HG02588 (cell line): ENCODE data around the gene SCGB1A1.
"Not testable (repeated sequence)": the region's sequence is repeated elsewhere in the genome, so short reads cannot be mapped to it uniquely, and the experiment has no call there.

Experiments used
- ATAC-seq: cut with Tn5 transposase; IDR thresholded peaks from one replicate; pipeline ENCODE4 v1.9.1; 2021; ENCODE audit warnings: mild to moderate bottlenecking, moderate library complexity; ENCODE audit not compliant: unreplicated experiment

Gene SCGB1A1, protein sequence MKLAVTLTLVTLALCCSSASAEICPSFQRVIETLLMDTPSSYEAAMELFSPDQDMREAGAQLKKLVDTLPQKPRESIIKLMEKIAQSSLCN

DNA sequence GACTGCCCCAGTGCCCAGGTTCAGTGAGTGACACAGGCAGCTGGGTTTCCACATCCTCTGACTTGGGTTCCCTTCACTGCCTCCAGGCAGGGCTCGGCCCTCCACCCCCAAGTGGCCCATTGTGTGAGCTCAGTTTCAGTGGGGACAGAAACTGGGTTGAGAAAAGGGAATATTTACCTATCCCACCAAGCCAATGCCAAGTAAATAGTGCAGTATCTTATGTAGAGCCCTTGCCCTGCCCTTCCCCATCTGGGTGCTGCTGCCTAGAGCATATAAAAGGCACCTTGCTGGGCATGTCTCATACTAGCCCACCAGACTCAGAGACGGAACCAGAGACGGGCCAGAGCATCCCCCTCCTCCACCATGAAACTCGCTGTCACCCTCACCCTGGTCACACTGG lies at the start of gene SCGB1A1:
TSS of gene SCGB1A1 (plus strand) at position 301 of the 400 bp plus-strand sequence. CDS start at position 364, 63 bp downstream.
- no peak for ATAC-seq

DNA sequence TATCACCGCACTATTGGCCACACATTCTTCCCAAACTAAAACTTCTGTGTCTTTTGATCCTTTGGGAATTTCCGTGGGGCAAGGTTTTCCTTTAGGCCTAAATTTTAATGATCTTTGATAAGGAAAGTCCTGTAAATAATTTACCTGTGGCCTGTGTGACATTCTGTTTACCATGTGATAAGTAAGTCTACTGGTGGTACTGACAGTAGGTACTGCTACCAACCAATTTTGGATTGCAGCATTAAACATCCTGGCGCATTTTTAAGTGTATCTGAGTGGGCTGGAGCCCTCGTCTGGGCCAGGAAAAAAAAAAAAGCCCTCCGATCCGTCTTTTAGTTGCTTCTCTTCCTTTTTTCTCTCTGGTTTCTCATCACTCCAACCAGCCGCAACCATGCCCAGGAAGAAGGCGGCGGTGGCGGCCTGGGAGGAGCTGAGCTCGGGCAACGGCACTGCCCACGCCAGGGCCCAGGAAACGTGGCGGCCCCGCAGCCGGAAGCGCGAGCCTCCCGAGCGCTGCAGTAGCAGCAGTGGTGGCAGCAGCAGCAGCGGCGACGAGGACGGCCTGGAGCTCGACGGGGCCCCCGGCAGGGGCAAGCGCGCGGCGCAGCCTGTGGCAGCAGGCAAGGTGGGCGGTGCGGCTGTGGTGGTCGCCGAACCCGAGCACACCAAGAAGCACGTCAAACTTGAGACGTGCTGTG lies 47.9 kb upstream of the SCGB1A1 start:
- ATAC-seq, result no peak

DNA sequence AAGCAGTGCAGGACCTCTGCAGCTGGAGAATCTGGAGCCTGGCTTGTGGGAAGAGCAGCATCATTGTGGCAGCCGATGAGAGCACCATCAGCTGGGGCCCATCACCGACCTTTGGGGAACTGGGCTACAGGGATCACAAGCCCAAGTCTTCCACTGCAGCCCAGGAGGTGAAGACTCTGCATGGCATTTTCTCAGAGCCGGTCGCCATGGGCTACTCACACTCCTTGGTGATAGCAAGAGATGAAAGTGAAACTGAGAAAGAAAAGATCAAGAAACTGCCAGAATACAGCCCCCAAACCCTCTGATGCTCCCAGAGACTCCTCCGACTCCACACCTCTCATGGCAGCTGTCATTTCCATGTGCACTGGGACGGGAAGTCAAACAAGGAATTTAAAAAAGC lies 46.0 kb upstream of the SCGB1A1 start:
- no peak for ATAC-seq

DNA sequence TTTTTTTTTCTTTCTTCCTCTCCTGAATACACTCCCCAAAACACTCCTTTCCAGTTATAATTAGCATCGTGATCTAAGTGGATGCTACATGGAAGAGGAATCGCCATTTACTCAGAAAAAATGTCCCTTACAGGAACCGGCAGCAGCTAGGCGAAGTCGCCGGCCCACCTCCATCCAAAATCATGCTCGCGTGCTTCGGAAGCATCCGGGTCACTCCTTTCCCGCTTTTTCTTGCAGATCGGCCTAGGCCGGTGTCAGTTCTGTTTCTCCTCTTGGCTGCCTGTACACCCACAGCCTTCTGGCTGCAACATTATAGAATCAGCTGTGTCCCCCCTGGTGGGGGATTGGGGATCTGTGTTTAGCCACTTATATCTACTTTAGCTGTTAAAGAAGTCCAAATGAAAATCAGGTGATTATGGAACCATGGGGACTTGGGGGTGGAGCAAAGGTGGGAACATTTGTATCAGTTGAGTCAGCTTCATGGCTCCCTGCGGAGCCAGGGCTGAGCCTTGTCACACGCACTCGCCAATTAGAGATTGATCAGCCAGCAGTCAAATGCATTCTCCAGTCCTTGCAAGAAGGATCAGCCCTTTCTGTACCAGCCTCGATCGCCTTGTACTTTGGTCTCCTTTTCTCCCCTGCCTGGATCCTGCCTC lies 45.2 kb upstream of the SCGB1A1 start:
- no peak for ATAC-seq

DNA sequence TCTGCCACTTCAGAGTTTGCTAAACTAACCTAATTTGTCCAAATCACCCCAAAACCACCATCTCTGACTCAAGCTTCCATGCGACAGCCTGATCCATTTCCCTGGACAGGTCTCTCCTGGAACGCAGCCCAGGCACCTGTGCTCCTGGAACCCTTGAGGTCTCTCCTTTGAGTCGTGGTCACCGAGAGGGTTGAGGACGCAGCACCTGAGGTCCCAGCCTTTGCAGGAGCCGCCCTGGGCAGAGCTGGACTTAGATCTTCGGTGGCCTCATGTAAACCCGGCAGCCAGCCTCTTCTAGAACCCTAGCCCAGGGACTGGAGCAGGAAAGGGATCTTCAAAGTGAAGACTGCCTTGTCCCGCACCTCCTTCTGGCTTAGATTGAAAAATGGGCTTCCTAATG lies 44.0 kb upstream of the SCGB1A1 start:
- ATAC-seq, result no peak

DNA sequence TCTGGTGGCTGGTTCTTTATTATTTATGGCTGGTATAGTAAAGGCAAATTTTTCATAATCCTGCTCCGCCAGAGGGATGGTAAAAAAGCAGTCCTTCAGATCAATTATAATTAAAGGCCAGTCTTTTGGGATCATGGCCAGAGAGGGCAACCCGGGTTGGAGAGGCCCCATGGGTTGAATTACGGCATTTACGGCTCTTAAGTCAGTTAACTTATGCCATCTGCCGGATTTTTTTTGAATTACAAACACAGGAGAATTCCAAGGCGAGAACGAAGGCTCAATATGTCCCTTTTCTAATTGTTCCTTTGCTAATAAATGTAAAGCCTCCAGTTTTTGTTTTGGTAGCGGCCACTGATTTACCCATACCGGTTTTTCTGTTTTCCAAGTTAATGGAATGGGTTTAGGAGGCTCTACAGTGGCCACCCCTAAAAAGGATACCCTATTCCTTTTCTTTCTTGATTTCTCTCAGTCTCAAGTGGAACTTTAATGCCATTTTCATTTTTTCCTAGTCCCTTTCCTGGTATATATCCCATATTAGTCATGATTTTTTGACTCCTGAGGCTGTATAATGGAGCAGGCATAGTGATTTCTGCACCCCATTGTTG lies 40.3 kb upstream of the SCGB1A1 start:
- ATAC-seq, result not testable (repeated sequence)

DNA sequence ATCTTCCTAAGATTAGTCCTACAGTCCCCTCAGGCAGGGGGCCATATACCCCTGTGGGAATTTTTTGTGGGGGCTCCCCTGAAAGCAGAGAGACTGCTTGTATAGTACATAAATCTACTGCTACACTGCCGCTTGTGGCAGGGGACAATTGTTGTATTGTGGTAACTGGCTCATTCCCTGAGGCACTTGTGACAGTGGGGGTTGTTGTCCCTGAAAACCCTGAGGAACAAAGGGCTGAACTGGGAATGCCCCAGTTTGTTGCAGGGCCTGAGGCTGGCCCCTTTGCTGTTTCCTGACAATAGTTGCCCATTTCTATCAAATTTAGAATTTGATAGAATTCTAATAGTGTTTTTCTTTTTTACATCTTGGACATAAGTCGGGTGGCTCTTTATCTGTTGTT lies 39.2 kb upstream of the SCGB1A1 start:
- not testable (repeated sequence) for ATAC-seq

DNA sequence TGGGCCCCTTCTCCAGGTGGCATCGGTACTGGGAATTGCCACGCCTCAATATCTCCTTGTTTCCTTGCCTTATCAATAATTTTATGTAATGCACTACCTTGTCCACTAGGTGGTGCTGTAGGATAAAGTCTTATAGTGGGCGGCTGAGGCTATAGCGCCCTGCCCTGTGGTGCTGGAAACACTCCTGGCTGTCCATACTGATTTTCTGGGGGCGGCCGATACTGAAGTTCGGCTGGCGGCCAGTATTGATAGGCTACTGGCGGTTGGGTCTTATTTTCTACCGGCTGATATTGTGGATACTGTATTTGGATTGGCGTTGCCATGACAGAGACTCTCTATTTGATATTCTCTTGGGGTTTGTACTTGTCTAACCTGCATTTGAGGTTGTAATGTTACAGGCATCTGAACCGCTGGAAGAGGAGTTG lies 38.0 kb upstream of the SCGB1A1 start:
- not testable (repeated sequence) for ATAC-seq

DNA sequence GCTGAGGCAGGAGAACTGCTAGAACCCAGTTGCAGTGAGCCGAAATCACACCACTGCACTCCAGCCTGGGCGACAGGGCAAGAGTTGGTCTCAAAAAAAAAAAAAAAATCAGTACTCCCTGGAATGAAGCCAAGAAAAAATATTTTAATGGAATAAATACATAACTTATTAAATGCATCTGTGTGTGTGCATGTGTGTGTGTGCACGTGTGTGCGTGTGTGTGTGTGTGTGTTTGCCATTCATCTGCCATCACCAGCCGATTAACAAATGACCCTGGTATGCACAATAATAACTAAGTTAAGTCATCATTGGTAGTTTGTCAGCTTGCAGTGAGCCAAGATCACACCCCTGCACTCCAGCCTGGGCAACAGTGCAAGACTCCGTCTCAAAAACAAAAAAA lies 35.0 kb upstream of the SCGB1A1 start:
- ATAC-seq, result no peak

DNA sequence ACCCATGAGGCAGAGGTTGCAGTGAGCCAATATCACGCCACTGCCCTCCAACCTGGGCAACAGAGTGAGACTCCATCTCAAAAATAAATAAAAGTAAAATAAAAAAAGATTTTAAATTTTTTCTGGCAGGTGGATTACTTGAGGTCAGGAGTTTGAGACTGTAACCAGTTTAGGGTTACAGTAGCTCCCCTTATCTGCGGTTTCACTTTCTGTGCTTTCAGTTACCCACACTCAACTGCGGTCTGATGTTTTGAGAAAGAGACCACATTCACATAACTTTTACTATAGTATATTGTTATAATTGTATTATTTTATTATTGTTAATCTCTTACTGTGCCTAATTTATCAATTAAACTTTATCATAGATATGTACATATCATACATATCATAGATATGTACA lies 32.8 kb upstream of the SCGB1A1 start:
- not testable (repeated sequence) for ATAC-seq

DNA sequence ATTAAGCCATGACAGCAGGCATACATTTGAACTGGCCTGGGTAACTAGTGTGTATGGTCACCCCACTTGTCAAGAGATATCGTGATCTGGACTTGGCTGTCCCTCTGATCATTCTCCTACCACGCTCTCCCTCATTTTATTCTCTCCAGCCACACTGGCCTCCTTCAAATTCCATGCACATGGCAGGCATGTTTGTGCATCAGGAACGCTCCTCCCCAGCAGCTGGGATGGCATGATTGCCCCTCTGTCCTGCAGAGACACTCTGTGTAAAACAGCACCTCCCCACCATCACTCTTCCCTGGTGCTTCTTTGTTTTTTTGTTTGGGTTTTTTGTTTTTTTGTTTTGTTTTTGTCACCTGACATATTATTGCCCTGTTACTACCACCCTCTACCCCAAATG lies 31.5 kb upstream of the SCGB1A1 start:
- no peak for ATAC-seq

DNA sequence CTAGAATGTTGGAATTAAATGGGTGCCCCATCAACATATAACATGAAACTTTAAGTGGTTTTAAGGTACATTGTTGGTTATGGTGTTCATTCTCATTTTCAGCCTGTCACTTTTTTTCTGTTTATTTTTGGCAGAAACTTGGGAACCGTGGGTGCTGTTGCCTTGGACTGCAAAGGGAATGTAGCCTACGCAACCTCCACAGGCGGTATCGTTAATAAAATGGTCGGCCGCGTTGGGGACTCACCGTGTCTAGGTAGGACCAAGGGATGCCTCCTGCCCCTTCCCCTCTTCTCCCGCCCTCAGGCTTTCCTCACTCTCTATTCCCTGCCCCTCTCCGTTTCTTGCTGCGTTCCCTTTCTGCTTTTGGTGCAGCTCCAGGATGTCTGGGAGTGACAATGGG lies 29.8 kb upstream of the SCGB1A1 start:
- ATAC-seq, result no peak

DNA sequence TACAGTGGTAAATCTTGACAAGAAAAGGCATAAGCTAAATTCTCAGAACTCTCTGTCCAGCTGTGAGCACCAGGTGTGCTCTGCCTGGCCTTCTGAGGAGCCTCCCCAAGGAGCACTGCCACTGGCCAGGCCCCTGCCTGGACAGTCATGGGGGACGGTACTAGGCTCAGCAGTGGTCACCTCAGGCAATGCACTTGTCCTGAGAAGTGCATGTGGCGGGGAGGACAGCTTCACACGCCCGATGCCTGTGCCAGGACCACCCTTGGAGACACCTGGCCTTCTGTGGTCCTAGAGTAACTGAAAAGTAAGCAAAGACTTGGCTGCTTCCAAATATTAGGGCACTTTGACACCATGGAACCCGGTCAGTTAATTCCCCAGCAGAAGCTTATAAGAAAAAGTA lies 28.6 kb upstream of the SCGB1A1 start:
- no peak for ATAC-seq

DNA sequence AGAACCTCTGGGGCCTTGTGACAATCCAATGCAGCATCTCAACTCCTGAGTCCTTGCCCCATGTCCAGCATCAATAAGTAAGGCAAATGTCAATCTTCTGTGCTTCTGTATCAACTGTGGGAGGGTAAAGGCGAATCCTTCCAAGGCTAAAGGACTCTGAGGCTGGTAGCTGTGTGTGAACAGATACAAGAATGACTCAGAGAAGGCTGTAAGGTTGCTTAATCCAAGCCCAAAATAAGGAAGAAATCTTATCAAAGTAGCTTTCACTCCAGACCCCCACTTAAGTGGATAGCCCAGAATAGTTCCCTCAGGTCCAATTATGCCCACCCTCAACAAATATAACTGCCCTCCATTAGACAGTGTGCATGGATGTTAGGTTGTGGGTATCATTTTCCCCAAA lies 28.1 kb upstream of the SCGB1A1 start:
- ATAC-seq, result no peak

DNA sequence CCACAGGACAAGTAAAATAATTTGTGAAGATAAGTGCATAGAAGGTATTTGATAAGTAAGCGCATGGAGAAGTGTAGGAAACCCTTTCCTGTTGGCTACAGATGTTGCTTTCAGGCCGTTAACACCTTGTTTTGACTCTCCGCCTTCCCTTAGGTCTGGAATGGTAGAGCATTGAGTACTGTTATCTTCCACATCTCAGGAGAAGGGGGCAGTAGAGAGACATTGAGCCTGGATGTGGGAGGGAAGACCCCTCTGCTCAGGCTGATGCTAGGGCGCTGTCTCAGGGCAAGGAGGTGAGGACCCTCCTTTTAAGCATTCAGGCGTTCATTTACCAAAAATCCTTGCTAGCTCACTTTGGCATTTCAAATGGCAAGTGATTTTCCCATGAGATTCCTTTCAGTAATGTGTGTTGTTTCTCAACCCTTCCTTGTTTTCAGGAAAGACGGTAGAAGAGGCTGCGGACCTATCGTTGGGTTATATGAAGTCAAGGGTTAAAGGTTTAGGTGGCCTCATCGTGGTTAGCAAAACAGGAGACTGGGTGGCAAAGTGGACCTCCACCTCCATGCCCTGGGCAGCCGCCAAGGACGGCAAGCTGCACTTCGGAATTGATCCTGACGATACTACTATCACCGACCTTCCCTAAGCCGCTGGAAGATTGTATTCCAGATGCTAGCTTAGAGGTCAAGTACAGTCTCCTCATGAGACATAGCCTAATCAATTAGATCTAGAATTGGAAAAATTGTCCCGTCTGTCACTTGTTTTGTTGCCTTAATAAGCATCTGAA lies 27.0 kb upstream of the SCGB1A1 start:
- no peak for ATAC-seq

DNA sequence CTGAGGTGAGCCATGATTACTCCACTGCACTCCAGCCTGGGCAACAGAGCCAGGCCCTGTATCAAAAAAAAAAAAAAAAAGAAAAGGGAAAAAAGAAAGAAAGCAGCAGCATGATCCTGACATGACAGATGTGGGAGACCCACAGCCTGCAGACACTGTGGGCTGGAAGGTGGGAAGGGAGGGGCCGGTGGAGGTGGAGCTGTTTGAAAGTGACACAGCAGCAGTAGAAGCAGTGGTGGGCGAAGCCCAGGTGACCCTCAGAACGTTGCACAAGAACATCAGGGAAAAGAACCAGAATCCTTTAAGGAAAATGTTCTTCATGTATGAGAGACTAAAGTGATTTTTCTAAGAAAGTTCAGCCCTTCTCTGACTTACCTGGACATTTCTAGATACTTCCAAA lies 26.3 kb upstream of the SCGB1A1 start:
- no peak for ATAC-seq

DNA sequence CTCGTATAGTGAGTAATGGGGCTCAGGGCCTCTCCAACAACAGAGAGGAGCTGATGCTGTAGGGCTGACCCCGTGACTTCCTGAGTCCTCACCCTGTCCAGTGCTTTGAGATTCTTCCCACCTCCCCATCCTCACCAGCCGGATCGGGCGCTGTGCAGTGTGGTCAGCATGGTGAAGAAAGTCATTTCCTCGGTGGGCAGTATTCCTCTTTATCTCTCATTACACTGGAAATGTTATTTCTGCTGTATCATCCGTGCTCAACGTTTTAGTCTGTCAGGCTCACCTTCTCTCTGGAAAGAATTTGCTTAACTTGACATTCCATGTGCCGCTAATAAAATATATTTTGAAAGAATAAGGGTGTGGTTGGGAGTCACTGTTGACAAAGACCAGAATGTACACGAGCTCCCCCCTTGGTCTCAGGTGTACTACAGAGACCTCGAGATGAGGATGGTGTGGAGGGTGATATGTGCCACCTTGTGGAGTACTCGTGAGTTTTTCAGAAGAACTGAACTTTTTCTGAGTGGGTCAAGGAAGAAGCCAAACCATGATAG lies 25.7 kb upstream of the SCGB1A1 start:
- ATAC-seq, result no peak

DNA sequence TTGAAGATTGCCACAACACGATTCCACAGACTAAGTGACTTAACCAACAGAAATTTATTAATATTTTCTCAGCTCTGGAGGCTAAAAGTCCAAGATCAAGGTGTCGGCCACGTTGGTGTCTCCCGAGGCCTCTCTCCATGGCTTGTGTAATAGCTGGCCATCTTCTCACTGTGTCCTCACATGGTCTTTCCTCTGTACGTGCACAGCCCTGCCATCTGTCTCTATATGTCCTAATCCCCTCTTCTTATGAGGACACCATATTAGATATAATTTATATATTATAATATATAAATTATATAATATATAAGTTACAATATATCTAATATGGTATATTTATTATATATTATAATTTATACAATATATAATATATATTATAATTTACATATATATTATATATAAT lies 25.1 kb upstream of the SCGB1A1 start:
- ATAC-seq, result no peak

DNA sequence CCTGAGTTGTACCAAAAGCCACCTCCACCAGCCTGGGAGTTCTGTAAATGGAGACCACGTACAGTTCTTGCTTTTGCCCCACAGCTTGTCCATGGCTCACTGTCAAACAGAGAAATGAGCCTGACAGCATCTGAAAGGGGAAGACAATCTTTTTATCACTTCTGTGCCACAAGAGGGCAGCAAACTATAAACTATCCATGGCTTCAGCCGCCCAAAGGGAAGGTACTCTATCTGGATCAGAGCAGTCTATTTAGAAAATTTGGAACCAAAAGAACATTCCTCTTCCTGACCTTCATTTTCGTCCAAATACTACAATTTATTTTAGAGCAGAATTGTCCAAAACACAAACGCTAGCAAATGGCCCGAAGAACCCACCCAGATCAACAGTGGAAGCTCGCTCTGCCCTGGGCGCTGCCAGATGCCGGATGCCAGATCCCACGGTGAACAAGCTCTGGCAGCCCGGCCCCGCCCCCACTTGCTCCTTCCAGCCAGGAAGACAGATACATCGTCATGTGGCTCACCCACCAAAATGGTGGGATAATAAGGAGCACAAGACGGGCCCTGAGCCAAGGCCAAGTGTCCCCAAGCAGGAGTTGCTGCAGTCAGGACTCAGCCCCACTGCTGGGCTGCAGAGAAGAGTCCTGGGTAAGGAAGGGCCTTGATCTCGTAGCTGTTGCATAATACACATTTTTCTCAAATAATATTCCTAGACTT lies 23.9 kb upstream of the SCGB1A1 start:
- ATAC-seq, result no peak

DNA sequence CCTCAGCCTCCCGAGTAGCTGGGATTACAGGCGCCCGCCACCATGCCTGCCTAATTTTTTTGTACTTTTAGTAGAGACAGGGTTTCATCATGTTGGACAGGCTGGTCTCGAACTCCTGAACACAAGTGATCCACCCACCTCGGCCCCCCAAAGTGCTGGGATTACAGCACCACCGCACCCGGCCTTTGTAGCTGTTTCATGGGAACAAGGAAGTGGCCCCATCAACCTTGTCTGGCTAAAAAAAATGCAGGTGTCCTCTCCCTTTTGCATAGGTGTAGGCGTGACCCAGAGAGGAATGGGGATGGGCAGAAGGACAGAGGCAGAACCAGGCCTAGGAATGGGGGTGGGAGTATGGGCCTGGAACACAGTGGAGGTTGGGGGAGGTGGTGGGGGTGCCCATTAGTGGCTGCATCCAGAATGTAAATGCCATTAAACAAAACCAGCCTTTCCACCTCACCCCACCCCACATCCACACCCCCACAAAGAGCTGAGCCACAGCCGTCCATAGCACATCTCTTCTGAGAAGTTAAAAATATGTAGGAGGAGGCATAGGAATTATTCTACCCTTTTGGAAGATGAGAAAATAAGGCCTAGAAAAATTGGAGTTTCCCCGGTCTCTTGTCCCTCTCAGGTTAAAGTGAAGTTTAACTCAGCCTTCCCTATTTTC lies 22.8 kb upstream of the SCGB1A1 start:
- ATAC-seq, result no peak
